Chondrocyte (in vitro differentiated cells): ENCODE results near the gene L3MBTL3. TPM values are rescaled to one million over a fixed set of nuclear protein-coding genes. Genes with fewer than 3 reads are reported as not detected.

Experiments used
- DNase-seq: peaks from one replicate; pipeline ENCODE4 v3.0.0; 2021; ENCODE audit warnings: mixed read lengths, low spot score
- H3K27ac Mint-ChIP-seq: one replicate; pipeline ENCODE4 v1.8.0; 2021; ENCODE audit warnings: mild to moderate bottlenecking, moderate library complexity, mixed read lengths; ENCODE audit not compliant: unreplicated experiment
- H3K27me3 Mint-ChIP-seq: 2 replicates; pipeline ENCODE4 v1.8.0; 2021; ENCODE audit warnings: low read depth, mixed read lengths
- H3K36me3 Mint-ChIP-seq: 2 replicates; pipeline ENCODE4 v1.8.0; 2021; ENCODE audit warnings: low read depth, mixed read lengths
- H3K4me1 Mint-ChIP-seq: 2 replicates; pipeline ENCODE4 v1.8.0; 2021; ENCODE audit warnings: low read depth, mild to moderate bottlenecking, mixed read lengths
- H3K4me3 Mint-ChIP-seq: one replicate; pipeline ENCODE4 v1.8.0; 2021; ENCODE audit warnings: mild to moderate bottlenecking, moderate library complexity, mixed read lengths; ENCODE audit not compliant: unreplicated experiment
- H3K9me3 Mint-ChIP-seq: 2 replicates; pipeline ENCODE4 v1.8.0; 2021; ENCODE audit warnings: low read depth, mixed read lengths
- long read RNA-seq: library from polyadenylated mRNA; stranded (forward); transcript quantifications from one replicate; pipeline ENCODE4 v2.0.0, GENCODE V29; 2021
- total RNA-seq: library from RNA; stranded (reverse); gene quantifications from 3 replicates; pipeline ENCODE4 v1.2.1, GENCODE V29; 2021
- TF ChIP-seq, protein P1 (sequence below): fragments of 200-600 bp; sonication (generic); IDR thresholded peaks from 2 replicates; pipeline ENCODE4 v1.5.0; 2021; ENCODE audit warnings: antibody characterized with exemption, mild to moderate bottlenecking, moderate library complexity

L3MBTL3 gene
- 10.0 to 16.7 TPM (median 15.4 TPM) in 3 replicates for total RNA-seq
- long read RNA-seq, full-length matches to known transcripts: 7 of 15 reads
- long read RNA-seq, partial matches to known transcripts: 2 of 15 reads
- long read RNA-seq, other reads (novel, unspliced or antisense): 6 of 15 reads

DNA sequence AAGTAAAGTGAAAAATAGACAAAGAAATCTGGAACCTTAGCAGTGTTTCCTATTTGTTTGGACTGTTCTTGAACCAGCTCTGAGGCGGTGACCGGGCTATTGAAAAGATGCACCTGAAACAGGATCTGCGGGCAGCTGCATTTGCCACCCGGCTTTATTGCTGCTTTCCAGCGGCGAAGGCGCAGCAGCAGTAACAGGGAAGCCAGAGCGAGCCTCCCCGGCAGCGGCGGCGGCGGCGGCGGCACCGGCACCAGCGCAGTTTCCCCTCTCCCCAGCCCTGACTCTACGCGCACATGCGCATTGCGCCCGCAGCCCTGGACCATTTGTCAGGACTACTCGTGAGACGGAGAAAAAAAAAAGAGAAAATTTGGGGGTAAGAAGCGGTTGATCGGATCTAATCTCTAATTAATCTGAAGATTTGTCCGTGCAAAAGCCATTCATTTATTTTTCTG is at the start of gene L3MBTL3:
Gene L3MBTL3 (plus strand): TSS at position 290 of the 452 bp plus-strand sequence. CDS start 24,119 bp downstream, outside the sequence.
- Mint-ChIP-seq H3K27me3 (no peaks in the 10 kb centered on the region), H3K9me3 (no peaks in the 10 kb centered on the region), H3K4me1 (peaks cover 11% of the 10 kb centered on the region), H3K27ac (peak within 1 kb of the TSS; percentile 95), H3K4me3 (peak within 1 kb of the TSS; percentile 95), H3K36me3 (peaks cover 1% of the 10 kb centered on the region)
- DNase-seq: peak; percentile 96
- TF ChIP-seq, protein P1, sequence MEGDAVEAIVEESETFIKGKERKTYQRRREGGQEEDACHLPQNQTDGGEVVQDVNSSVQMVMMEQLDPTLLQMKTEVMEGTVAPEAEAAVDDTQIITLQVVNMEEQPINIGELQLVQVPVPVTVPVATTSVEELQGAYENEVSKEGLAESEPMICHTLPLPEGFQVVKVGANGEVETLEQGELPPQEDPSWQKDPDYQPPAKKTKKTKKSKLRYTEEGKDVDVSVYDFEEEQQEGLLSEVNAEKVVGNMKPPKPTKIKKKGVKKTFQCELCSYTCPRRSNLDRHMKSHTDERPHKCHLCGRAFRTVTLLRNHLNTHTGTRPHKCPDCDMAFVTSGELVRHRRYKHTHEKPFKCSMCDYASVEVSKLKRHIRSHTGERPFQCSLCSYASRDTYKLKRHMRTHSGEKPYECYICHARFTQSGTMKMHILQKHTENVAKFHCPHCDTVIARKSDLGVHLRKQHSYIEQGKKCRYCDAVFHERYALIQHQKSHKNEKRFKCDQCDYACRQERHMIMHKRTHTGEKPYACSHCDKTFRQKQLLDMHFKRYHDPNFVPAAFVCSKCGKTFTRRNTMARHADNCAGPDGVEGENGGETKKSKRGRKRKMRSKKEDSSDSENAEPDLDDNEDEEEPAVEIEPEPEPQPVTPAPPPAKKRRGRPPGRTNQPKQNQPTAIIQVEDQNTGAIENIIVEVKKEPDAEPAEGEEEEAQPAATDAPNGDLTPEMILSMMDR: no peak

DNA sequence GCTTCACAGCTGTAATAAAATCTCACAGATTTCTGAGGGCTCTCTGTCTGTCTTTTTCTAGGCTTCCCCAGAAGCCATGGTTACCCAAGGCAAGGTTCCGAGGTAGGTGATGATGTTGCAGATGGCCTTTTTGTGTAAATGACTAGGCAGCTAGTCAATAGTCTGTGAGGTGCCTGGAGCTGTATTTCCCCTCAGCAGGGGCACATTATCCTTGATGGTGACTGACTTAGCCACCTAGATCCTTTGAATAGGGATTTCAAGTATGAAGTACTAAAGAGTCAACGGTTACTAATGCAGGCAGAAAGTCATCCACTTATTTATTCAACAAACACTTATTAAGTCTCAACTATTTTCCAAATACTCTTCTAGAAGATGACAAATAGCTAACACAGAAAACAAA is 49.3 kb upstream of the L3MBTL3 start:
- Mint-ChIP-seq H3K27me3 (peaks cover 12% of the 10 kb centered on the region), H3K27ac (no peak overlapping the region), H3K9me3 (peaks cover 2% of the 10 kb centered on the region), H3K36me3 (no peaks in the 10 kb centered on the region), H3K4me1 (peaks cover 10% of the 10 kb centered on the region), H3K4me3 (no peak overlapping the region)
- TF ChIP-seq, protein P1: no peak
- DNase-seq: no peak

DNA sequence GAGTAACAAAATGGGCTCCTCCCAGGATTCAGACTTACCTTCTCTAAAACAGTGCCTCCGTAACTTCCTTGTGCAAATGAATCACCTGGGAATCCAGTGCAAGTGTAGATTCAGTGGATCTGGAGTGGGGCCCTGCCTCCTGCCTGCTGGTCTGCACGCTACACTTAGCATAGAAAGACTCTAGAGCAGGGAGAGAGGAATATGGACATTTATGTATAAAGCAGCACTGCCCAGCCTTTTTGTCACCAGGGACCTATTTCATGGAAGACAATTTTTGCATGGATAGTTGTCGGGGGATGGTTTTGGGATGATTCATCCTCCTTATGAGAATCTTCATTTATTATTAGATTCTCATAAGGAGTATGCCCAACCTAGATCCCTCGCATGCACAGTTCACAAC is 42.3 kb upstream of the L3MBTL3 start:
- Mint-ChIP-seq H3K4me3 (no peak overlapping the region), H3K27ac (no peak overlapping the region), H3K36me3 (no peaks in the 10 kb centered on the region), H3K27me3 (peaks cover 3% of the 10 kb centered on the region), H3K4me1 (no peaks in the 10 kb centered on the region), H3K9me3 (peaks cover 26% of the 10 kb centered on the region)
- DNase-seq: no peak
- TF ChIP-seq, protein P1: no peak

DNA sequence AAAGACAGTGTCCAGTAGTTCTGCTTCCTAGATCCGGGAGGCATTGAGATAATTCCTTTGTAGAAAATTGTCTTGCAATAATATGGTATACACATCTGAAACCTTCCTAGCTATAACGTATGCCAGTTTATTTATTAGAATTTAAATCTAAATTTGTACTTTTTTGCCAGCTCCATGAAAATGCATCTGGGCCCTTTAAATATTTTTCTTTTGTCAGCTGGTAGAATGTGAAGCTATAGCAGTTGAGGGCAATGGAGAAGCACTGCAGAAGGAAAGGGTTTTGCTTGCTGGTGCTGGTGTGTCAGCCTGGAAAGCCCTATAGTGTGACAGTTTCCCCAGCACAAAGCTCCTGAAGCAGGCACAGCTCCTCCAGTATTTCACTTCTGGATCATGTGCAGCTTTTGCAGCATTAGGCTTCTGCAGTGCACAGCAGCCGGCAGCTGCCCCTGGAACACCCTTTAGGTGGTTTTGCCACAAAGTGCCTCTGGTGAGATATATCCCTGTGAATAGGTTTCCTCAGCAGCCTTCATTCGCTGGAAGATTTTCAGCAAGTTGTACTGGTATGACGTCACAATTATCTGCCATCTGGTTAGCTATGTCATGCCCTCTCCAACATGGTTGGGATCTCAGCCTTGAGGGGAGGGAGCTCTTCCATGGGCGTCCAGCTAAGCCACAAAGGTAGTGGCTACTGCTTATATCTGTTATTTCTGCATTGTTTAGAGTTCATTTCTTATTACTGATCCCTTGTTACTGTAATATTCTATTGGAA is 40.0 kb upstream of the L3MBTL3 start:
- TF ChIP-seq, protein P1: no peak
- H3K9me3 Mint-ChIP-seq: peaks cover 26% of the 10 kb centered on the region
- no peak for DNase-seq
- H3K27ac Mint-ChIP-seq: no peak overlapping the region
- H3K36me3 Mint-ChIP-seq: no peaks in the 10 kb centered on the region
- peaks cover 2% of the 10 kb centered on the region for H3K27me3 Mint-ChIP-seq
- H3K4me1 Mint-ChIP-seq: no peaks in the 10 kb centered on the region
- no peak overlapping the region for H3K4me3 Mint-ChIP-seq

DNA sequence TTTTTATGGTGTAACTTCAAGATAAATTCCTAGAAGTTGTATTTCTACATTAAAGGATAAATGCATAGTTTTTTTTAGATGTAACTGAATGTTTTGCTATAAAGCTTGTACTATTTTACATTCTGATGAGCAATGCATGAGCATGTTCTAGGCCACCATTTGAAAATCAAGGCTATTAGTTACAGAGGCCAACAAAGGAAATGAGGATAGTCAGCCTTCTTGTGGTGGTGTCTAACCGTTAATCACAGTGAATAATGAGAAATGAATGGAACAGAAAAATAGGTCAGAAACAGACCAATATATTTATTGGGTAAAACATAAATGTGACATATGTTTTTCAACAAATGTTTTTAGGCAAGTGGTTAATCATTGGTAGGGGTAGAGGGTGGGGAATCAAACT is 37.6 kb upstream of the L3MBTL3 start:
- Mint-ChIP-seq H3K27ac (no peak overlapping the region), H3K9me3 (peaks cover 15% of the 10 kb centered on the region), H3K36me3 (no peaks in the 10 kb centered on the region), H3K4me3 (no peak overlapping the region), H3K4me1 (no peaks in the 10 kb centered on the region), H3K27me3 (peaks cover 2% of the 10 kb centered on the region)
- DNase-seq: no peak
- TF ChIP-seq, protein P1: no peak
